GM12878 (cell line): ENCODE data around the gene PRR12. TPM values are rescaled to one million over a fixed set of nuclear protein-coding genes. Genes with fewer than 3 reads are reported as not detected.

ENCODE experiments used
- polyA plus RNA-seq, 11 experiments: library from polyadenylated mRNA; depleted of rRNA in 4 of 11; unstranded in 6 of 11; stranded (reverse) in 5 of 11; fragments of >200 nt; fragmentation: Nextera tagmentation in 4 of 11; fragmentation: Illumina TruSeq in 1 of 11; extraction: Ambion mirVana in 4 of 11; extraction: Trizol in 1 of 11; gene quantifications; 1 replicate in 1 of 11; 2 replicates in 10 of 11; pipeline versions ENCODE4 v1.2.1 to v1.2.3, GENCODE V29; 2011 to 2016; ENCODE audit warnings: inconsistent platforms in 2 of 11, missing spikeins in 2 of 11, low read depth in 1 of 11
- small RNA-seq: library from RNA; depleted of rRNA; stranded (forward); fragments of <200 nt; gene quantifications from one replicate; pipeline ENCODE3, GENCODE V24; 2014
- total RNA-seq, 4 experiments: library from RNA; depleted of rRNA in 3 of 4; stranded (reverse); fragments of >200 nt in 3 of 4; fragmentation: Illumina TruSeq in 1 of 4; extraction: Trizol in 1 of 4; gene quantifications; 2 replicates each; pipeline versions ENCODE4 v1.2.1 to v1.2.3, GENCODE V29; 2013 to 2021

The PRR12 gene
- total and polyA plus RNA-seq, 10 of the 15 experiments (the other 5 are each of a cell fraction or from before 2014, with no cell fraction given), result 0.02 to 25.3 (median 1.6) TPM

Small RNA genes lying within 50 kb of the gene (small RNA-seq; reads per million reads assigned to genes)
- not detected for gene RF00019

Other genes with a start within 250 kb of the PRR12 start
Only the 7 nearest of the 26 such genes appear.
- not detected in 2 replicates for gene RCN3, start 63.2 kb upstream of the PRR12 start, total RNA-seq (2014; rRNA removed)
- 0.32 and 0.49 TPM in 2 replicates for gene RCN3, start 63.2 kb upstream of the PRR12 start, total RNA-seq (2014; rRNA removed; fragmentation: Illumina TruSeq; extraction: Trizol)
- gene RCN3, start 63.2 kb upstream of the PRR12 start, total RNA-seq (2021), result 0.27 and 0.38 TPM in 2 replicates
- gene RCN3, start 63.2 kb upstream of the PRR12 start, polyA plus RNA-seq (2011; rRNA removed), result 0.12 TPM in 1 of 2 replicates, not detected in the other
- 0.21 TPM in 1 of 2 replicates, not detected in the other for gene RCN3, start 63.2 kb upstream of the PRR12 start, polyA plus RNA-seq (2014; fragmentation: Illumina TruSeq; extraction: Trizol)
- not detected for gene RCN3, start 63.2 kb upstream of the PRR12 start, polyA plus RNA-seq (2014; fragmentation: Nextera tagmentation; extraction: Ambion mirVana)
- 0.96 and 1.7 TPM in 2 replicates for gene RCN3, start 63.2 kb upstream of the PRR12 start, polyA plus RNA-seq (2014; rRNA removed)
- under 1 TPM; 0.49 to 0.99 TPM for gene RCN3, start 63.2 kb upstream of the PRR12 start, polyA plus RNA-seq (2016; fragmentation: Nextera tagmentation; extraction: Ambion mirVana)
- 68.6 and 75.3 TPM in 2 replicates for gene NOSIP, start 10.6 kb upstream of the PRR12 start, total RNA-seq (2014; rRNA removed)
- 34.2 and 38.6 TPM in 2 replicates for gene NOSIP, start 10.6 kb upstream of the PRR12 start, total RNA-seq (2014; rRNA removed; fragmentation: Illumina TruSeq; extraction: Trizol)
- 51.8 and 55.0 TPM in 2 replicates for gene NOSIP, start 10.6 kb upstream of the PRR12 start, total RNA-seq (2021)
- 25.0 and 45.1 TPM in 2 replicates for gene NOSIP, start 10.6 kb upstream of the PRR12 start, polyA plus RNA-seq (2011; rRNA removed)
- gene NOSIP, start 10.6 kb upstream of the PRR12 start, polyA plus RNA-seq (2014; fragmentation: Illumina TruSeq; extraction: Trizol), result 12.4 and 27.9 TPM in 2 replicates
- 10 to 100 TPM in 1 of 2 experiments, 1 to 10 TPM in 1; 7.2 to 20.1 TPM for gene NOSIP, start 10.6 kb upstream of the PRR12 start, polyA plus RNA-seq (2014; fragmentation: Nextera tagmentation; extraction: Ambion mirVana)
- gene NOSIP, start 10.6 kb upstream of the PRR12 start, polyA plus RNA-seq (2014; rRNA removed), result 65.5 and 70.6 TPM in 2 replicates
- gene NOSIP, start 10.6 kb upstream of the PRR12 start, polyA plus RNA-seq (2016; fragmentation: Nextera tagmentation; extraction: Ambion mirVana), result 10 to 100 TPM; 75.8 to 85.5 TPM
- gene PRRG2, start 9.9 kb upstream of the PRR12 start, total RNA-seq (2014; rRNA removed), result 1.3 TPM in 2 replicates
- gene PRRG2, start 9.9 kb upstream of the PRR12 start, total RNA-seq (2014; rRNA removed; fragmentation: Illumina TruSeq; extraction: Trizol), result 0.40 and 0.46 TPM in 2 replicates
- gene PRRG2, start 9.9 kb upstream of the PRR12 start, total RNA-seq (2021), result 0.82 and 1.6 TPM in 2 replicates
- gene PRRG2, start 9.9 kb upstream of the PRR12 start, polyA plus RNA-seq (2011; rRNA removed), result 0.37 and 1.3 TPM in 2 replicates
- 0.50 and 1.0 TPM in 2 replicates for gene PRRG2, start 9.9 kb upstream of the PRR12 start, polyA plus RNA-seq (2014; fragmentation: Illumina TruSeq; extraction: Trizol)
- gene PRRG2, start 9.9 kb upstream of the PRR12 start, polyA plus RNA-seq (2014; fragmentation: Nextera tagmentation; extraction: Ambion mirVana), result under 1 TPM; 0.09 to 0.21 TPM
- 1.6 and 2.1 TPM in 2 replicates for gene PRRG2, start 9.9 kb upstream of the PRR12 start, polyA plus RNA-seq (2014; rRNA removed)
- gene PRRG2, start 9.9 kb upstream of the PRR12 start, polyA plus RNA-seq (2016; fragmentation: Nextera tagmentation; extraction: Ambion mirVana), result 1 to 10 TPM in 1 of 2 experiments, under 1 TPM in 1; 0.66 to 1.1 TPM
- gene RRAS, start 49.0 kb downstream of the PRR12 start, total RNA-seq (2014; rRNA removed), result 1.0 and 1.8 TPM in 2 replicates
- 1.1 TPM in 2 replicates for gene RRAS, start 49.0 kb downstream of the PRR12 start, total RNA-seq (2014; rRNA removed; fragmentation: Illumina TruSeq; extraction: Trizol)
- gene RRAS, start 49.0 kb downstream of the PRR12 start, total RNA-seq (2021), result 1.3 and 1.8 TPM in 2 replicates
- 2.3 and 4.1 TPM in 2 replicates for gene RRAS, start 49.0 kb downstream of the PRR12 start, polyA plus RNA-seq (2011; rRNA removed)
- gene RRAS, start 49.0 kb downstream of the PRR12 start, polyA plus RNA-seq (2014; fragmentation: Illumina TruSeq; extraction: Trizol), result 1.1 TPM in 1 of 2 replicates, not detected in the other
- gene RRAS, start 49.0 kb downstream of the PRR12 start, polyA plus RNA-seq (2014; fragmentation: Nextera tagmentation; extraction: Ambion mirVana), result under 1 TPM; 0.24 to 0.29 TPM
- gene RRAS, start 49.0 kb downstream of the PRR12 start, polyA plus RNA-seq (2014; rRNA removed), result 4.0 and 5.8 TPM in 2 replicates
- 1 to 10 TPM; 1.9 to 2.2 TPM for gene RRAS, start 49.0 kb downstream of the PRR12 start, polyA plus RNA-seq (2016; fragmentation: Nextera tagmentation; extraction: Ambion mirVana)
- 5.7 and 6.4 TPM in 2 replicates for gene SCAF1, start 51.0 kb downstream of the PRR12 start, total RNA-seq (2014; rRNA removed)
- gene SCAF1, start 51.0 kb downstream of the PRR12 start, total RNA-seq (2014; rRNA removed; fragmentation: Illumina TruSeq; extraction: Trizol), result 2.5 and 3.5 TPM in 2 replicates
- gene SCAF1, start 51.0 kb downstream of the PRR12 start, total RNA-seq (2021), result 66.9 and 77.0 TPM in 2 replicates
- 1.3 and 2.1 TPM in 2 replicates for gene SCAF1, start 51.0 kb downstream of the PRR12 start, polyA plus RNA-seq (2011; rRNA removed)
- 0.40 and 4.2 TPM in 2 replicates for gene SCAF1, start 51.0 kb downstream of the PRR12 start, polyA plus RNA-seq (2014; fragmentation: Illumina TruSeq; extraction: Trizol)
- gene SCAF1, start 51.0 kb downstream of the PRR12 start, polyA plus RNA-seq (2014; fragmentation: Nextera tagmentation; extraction: Ambion mirVana), result under 1 TPM; 0.18 to 0.24 TPM
- 12.2 and 18.5 TPM in 2 replicates for gene SCAF1, start 51.0 kb downstream of the PRR12 start, polyA plus RNA-seq (2014; rRNA removed)
- 1 to 10 TPM; 7.1 to 9.3 TPM for gene SCAF1, start 51.0 kb downstream of the PRR12 start, polyA plus RNA-seq (2016; fragmentation: Nextera tagmentation; extraction: Ambion mirVana)
- 82.7 and 87.4 TPM in 2 replicates for gene IRF3, start 74.7 kb downstream of the PRR12 start, total RNA-seq (2014; rRNA removed)
- 39.2 and 41.7 TPM in 2 replicates for gene IRF3, start 74.7 kb downstream of the PRR12 start, total RNA-seq (2014; rRNA removed; fragmentation: Illumina TruSeq; extraction: Trizol)
- gene IRF3, start 74.7 kb downstream of the PRR12 start, total RNA-seq (2021), result 93.8 and 110 TPM in 2 replicates
- 39.9 and 68.7 TPM in 2 replicates for gene IRF3, start 74.7 kb downstream of the PRR12 start, polyA plus RNA-seq (2011; rRNA removed)
- 25.2 and 83.2 TPM in 2 replicates for gene IRF3, start 74.7 kb downstream of the PRR12 start, polyA plus RNA-seq (2014; fragmentation: Illumina TruSeq; extraction: Trizol)
- 10 to 100 TPM in 1 of 2 experiments, 1 to 10 TPM in 1; 5.5 to 17.2 TPM for gene IRF3, start 74.7 kb downstream of the PRR12 start, polyA plus RNA-seq (2014; fragmentation: Nextera tagmentation; extraction: Ambion mirVana)
- gene IRF3, start 74.7 kb downstream of the PRR12 start, polyA plus RNA-seq (2014; rRNA removed), result 109 and 140 TPM in 2 replicates
- 10 to 100 TPM; 51.1 to 58.1 TPM for gene IRF3, start 74.7 kb downstream of the PRR12 start, polyA plus RNA-seq (2016; fragmentation: Nextera tagmentation; extraction: Ambion mirVana)
- gene BCL2L12, start 74.8 kb downstream of the PRR12 start, total RNA-seq (2014; rRNA removed), result 48.7 and 66.9 TPM in 2 replicates
- gene BCL2L12, start 74.8 kb downstream of the PRR12 start, total RNA-seq (2014; rRNA removed; fragmentation: Illumina TruSeq; extraction: Trizol), result 9.6 and 10.2 TPM in 2 replicates
- 81.9 and 83.5 TPM in 2 replicates for gene BCL2L12, start 74.8 kb downstream of the PRR12 start, total RNA-seq (2021)
- 19.4 and 34.0 TPM in 2 replicates for gene BCL2L12, start 74.8 kb downstream of the PRR12 start, polyA plus RNA-seq (2011; rRNA removed)
- 26.2 and 28.9 TPM in 2 replicates for gene BCL2L12, start 74.8 kb downstream of the PRR12 start, polyA plus RNA-seq (2014; fragmentation: Illumina TruSeq; extraction: Trizol)
- 1 to 10 TPM; 1.8 to 7.9 TPM for gene BCL2L12, start 74.8 kb downstream of the PRR12 start, polyA plus RNA-seq (2014; fragmentation: Nextera tagmentation; extraction: Ambion mirVana)
- 143 and 146 TPM in 2 replicates for gene BCL2L12, start 74.8 kb downstream of the PRR12 start, polyA plus RNA-seq (2014; rRNA removed)
- 100 to 1,000 TPM in 1 of 2 experiments, 10 to 100 TPM in 1; 90.3 to 102 TPM for gene BCL2L12, start 74.8 kb downstream of the PRR12 start, polyA plus RNA-seq (2016; fragmentation: Nextera tagmentation; extraction: Ambion mirVana)